Ecto neural progenitor cell (in vitro differentiated cells): ENCODE results near the gene ZCWPW1.

ENCODE experiments used
- DNase-seq: peaks from one replicate; pipeline ENCODE4 v3.0.0-alpha.2; 2018; ENCODE audit warnings: low spot score

Gene ZCWPW1

DNA sequence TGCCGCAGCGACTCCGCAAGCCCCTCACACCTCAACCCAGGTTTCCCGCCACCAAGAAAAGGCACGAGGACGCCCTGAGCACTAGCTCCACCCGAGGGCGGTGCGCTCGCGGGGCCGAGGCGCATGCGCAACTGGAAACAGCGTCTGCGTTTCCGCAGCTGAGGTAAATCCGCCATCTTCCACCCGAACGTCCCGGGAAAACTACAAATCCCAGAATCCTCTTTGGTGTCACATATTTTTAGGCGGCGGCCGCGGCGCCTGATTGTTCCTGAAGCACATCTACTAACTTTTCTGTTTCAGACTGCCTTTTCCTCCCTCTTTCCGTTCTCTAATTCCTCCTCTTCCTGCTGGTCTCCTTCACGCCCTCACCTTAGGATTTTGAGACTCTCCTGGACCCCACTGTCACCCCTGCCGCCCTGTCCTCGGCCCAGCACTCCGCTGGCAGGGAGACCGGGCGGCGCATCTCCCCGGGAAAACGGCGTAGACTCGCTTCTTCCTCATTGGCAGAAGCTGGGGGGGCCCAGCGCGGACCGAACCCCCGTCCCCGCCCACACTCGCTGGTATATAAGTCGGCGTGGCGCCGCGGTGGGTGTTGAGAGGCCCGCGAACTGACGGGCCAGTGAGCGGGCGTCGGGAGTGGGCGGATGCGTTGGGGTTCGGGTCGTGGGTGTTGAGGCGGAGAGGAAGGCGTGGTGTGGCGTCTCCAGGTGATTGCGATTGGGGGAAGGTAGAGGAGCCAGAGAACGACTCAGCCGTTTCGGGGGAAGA is at the start of gene ZCWPW1:
ZCWPW1 (minus strand) TSS at position 505 of the 768 bp plus-strand sequence. CDS start 8,054 bp downstream, outside the sequence.
- peak; percentile 93 for DNase-seq

GRCh38 chr7:100477871-100478267 is 49.4 kb upstream of the ZCWPW1 start:
- DNase-seq, result no peak

GRCh38 chr7:100476903-100477870 is 48.7 kb upstream of the ZCWPW1 start:
- DNase-seq, result no peak

GRCh38 chr7:100476101-100476780 is 47.7 kb upstream of the ZCWPW1 start:
- DNase-seq, result no peak

GRCh38 chr7:100475549-100475948 is 47.0 kb upstream of the ZCWPW1 start:
- DNase-seq, result no peak

DNA sequence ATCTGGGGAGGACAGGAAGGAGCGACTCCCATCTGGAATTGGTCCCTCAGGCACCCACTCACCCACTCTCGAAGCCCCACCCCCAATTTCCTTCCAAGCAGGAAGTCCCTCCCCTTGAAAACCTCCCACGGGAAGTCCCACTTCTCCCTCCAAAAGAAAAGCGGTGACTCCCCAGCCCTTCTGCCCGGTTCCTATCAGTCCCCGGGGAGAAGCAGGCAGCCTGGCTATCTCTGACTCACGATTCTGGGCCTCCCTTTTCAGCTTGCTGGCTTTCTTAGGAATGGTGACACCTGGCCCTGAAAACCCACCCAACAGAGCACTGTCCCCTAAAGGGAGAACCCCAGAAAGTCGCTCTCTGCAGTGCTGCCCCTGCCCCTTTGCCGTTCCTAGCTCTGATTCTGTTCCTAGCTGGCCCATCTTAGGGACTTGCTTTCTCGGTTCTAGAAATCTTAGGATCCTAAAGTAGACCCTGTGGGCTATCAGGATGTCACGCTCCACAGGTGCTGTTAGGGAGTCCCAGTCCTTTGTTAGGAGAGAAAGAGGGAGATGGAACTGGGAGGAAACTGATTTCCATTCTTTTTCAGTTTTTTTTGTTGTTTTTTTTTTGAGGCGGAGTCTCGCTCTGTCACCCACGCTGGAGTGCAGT is 44.5 kb upstream of the ZCWPW1 start:
- DNase-seq, result no peak

DNA sequence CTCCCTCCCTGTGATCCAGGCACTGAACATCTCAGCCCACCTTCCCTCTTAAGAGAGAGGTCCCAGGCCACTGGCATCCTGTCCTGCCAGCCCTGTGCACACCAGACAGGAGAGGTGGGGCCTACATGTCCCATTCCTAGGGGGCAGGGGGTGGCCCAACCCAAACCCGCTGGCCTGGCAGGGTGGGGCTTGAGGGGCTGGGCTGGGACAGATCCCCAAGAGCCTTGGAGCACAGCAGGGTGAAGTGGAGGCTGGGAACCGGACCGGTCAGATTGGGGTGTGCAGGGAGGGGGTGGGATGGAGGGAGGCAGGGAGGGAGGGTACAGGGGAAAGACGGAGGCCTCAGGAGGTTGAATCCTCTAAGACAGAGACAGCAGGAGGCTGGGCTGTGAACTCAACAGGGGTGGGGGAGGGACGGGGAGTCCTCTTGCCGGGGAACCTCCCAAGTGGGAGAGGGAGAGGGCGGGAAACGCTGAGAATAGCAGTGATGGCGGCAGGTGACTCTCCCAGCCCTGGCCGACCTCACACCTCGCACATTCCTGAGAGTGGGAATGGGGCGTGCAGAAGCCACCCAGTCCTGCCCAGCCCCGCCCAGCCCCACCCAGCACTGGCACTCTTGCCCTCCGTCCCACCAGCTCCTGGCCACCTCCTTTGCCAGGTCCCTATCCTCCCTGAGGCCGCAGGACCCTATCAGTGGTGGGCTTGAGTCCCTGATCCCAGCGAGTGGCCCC is 43.8 kb upstream of the ZCWPW1 start:
- no peak for DNase-seq

DNA sequence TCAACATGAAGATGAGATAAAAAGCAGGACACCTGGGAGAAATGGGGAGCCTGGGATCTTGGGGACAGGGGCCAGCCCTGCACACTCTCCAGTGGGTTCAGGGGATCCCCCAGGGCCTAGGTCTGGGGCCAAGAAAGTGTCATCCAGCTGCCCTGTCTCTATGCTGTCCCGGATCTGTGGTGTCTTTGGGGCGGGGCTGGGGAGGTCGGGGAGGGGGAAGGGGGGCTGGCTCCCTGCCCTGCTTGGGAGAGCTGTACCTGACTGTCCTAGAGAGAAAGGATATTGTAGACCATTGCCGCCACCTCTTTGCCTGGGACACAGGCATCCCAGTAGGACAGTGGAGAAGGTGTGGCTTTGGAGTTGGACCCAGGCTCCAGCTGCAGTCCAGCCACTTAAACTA is 42.5 kb upstream of the ZCWPW1 start:
- DNase-seq, result no peak

- peak; percentile 92 for DNase-seq
These were observed 40.9 kb upstream of the ZCWPW1 start for GRCh38 chr7:100469227-100470044.

DNA sequence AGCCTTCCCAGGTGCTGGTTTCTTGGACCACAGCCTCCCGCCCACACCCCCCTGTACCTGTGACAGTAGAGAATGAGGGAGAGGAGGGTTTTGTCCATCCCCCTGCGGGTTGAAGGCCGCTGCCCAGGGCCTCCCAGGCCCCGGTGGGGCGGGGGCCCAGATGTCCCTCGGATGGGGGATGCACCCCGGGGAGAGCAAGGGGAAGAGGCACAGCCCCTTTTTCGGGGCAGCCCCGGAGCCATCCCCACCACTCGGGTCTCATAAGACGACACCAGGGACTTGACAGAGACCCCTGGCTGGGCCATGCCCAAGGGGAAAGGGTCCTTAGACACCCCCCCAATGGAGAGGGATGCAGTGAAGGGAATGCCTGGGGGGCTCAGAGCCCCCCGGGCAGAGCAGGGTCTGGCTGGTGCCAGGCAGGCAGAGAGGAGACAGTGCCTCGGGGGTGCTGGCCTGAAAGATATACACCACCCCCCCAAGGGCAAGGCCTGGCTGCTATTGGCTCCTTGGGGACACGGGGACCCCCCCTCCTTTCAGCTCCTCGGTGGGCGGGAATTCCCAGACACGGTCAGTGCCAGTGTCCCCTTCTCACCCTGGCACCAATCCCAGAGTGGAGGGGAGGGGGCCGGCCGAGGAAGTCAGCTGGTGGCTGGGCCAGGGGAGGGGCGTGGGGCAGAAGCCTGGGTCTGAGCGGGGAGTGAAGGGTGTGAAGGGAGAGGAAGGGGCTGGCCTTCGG is 39.3 kb upstream of the ZCWPW1 start:
- no peak for DNase-seq

DNA sequence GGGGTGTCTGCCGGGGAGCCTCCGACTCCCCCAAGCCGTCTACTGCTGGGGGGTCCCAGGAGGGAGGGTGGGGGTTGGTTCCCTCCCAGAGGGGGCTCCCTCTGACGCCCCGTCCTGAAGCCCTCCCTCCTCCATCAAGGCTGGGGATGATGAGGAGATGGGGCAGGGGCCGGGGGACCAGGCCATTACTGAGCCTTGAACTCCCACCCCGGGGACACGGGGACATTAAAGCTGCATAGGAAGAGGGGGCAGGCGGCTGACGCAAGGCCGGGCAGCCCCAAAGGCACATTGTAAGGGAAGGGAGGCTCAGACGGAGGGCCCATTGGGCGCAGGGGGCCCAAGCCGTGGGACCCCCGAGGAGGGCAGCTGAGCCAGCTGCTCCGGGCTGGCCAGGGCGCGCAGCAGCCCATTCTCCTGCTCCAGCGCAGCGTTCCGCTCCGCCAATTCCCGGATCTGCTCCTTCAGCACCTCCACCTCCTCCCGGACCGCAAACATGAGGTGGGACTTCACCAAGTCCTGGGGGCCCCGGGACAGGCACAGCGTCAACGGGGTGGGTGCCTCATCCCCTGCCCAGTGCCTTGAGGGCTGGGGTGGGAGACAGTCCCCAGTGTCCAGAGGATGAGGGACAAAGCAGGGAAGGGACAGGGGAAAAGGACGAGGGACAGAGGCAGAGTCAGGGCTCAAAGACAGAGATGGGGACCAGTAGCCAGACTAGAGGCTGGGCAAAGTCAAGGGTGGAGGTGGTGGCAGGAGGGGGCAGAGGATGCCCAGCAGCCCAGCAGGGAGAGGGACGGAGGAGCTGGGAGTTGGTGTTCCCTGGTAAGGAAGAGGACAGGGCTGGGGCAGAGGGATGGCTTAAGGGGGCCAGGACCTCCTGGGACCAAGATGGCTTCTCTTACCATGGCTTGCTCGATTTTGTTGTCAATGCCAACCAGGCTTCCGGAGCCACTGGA is 38.4 kb upstream of the ZCWPW1 start:
- no peak for DNase-seq

DNA sequence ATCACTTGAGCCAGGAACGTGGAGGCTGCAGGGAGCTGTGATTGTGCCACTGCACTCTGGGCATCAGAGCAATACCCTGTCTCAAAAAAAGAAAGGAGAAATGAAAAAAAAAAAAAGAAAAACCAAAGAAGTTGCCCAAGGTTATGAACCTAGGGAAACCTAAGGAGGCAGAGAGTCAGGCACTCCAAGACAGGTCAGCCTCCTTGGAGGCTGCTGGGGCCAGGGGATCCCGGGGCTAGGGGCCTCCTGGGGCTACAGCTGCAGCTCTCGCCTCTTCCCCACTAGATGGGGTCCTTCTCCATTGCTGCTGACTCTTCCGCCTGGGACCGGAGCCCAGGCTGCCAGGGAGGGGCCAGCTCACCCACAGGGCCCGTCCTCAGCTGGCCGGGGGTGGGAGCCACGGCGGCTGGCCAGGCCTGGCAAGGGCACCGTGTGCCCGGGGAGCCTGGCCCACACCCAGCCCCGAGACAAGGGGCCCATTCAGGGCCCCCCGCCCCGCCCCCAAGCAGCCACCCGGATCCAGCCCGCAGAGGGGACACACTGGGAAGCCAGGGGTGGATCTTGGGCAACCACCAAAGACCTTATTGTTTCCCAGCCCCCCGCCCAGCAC is 37.3 kb upstream of the ZCWPW1 start:
- peak; percentile 73 for DNase-seq

- no peak for DNase-seq
These were observed 36.8 kb upstream of the ZCWPW1 start for GRCh38 chr7:100465299-100465698.

- no peak for DNase-seq
These were observed 36.3 kb upstream of the ZCWPW1 start for GRCh38 chr7:100464791-100465190.

- DNase-seq, result no peak
These were observed 35.7 kb upstream of the ZCWPW1 start, which contains the start of gene SPACDR for GRCh38 chr7:100464210-100464660. Gene SPACDR (minus strand): TSS chr7:100464260. CDS start chr7:100464025, 235 bp downstream.

GRCh38 chr7:100457033-100457432 is 28.5 kb upstream of the ZCWPW1 start:
- no peak for DNase-seq

DNA sequence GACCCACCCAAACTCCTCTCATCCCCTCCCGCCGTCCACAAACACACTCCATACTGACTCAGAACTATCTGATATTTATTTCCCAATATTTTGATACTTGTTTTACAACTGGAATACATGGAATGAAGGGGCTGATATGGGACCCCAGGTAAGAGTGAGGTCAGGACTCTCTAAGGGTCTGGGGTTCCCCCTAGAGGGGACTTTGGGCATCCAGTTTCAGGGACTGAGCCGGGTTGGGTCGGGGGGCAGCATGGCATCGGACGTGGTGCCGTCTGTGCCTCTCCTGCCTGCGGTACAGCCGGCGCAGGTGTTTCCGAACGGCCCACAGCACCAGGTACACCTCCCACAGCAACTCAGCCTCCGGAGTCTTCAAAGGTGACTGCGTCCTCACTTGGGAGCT is 28.1 kb upstream of the ZCWPW1 start:
- no peak for DNase-seq

GRCh38 chr7:100455206-100455605 is 26.7 kb upstream of the ZCWPW1 start:
- DNase-seq, result no peak
